DND-41 (cell line): ENCODE data around the gene BLOC1S6.

Experiments used
- CTCF ChIP-seq: IDR thresholded peaks from 2 replicates; pipeline ENCODE4 v1.5.1; 2012; ENCODE audit warnings: borderline replicate concordance, low read length, moderate library complexity, mild to moderate bottlenecking; ENCODE audit not compliant: poor library complexity, severe bottlenecking; ENCODE audit errors: extremely low read depth
- EZH2 ChIP-seq: IDR thresholded peaks from 3 replicates; pipeline ENCODE4 v1.6.1; 2012; ENCODE audit warnings: borderline replicate concordance, low read depth, mild to moderate bottlenecking, moderate library complexity, low read length, inconsistent platforms; ENCODE audit not compliant: severe bottlenecking

GRCh38 chr15:45618813-45619212, 31.6 kb downstream of the BLOC1S6 start:
- TF ChIP-seq EZH2 (no peak), CTCF (peak; percentile 14)
